Naive B cell (primary cell): ENCODE measurements around the gene ARHGAP19. TPM values are rescaled to one million over a fixed set of nuclear protein-coding genes. Genes with fewer than 3 reads are reported as not detected.

Source experiments
- ATAC-seq, 2 donors: fragments of 150-1000 bp; cut with Tn5 transposase; 2 replicates each; pipeline ENCODE4 v1.10.0; 2021; ENCODE audit warnings: low read depth in 2 of 2, mild to moderate bottlenecking in 2 of 2, moderate library complexity in 2 of 2
- DNase-seq: peaks from one replicate; pipeline ENCODE4 v3.0.0; 2022
- H3K27ac Mint-ChIP-seq, 6 donors: one replicate each; pipeline ENCODE4 v1.8.0; 2020 to 2022; ENCODE audit warnings: mild to moderate bottlenecking in 6 of 6, mixed read lengths in 6 of 6, moderate library complexity in 5 of 6, inconsistent platforms in 2 of 6
- H3K27me3 Mint-ChIP-seq, 3 donors: one replicate each; pipeline ENCODE4 v1.8.0; 2021 to 2022; ENCODE audit warnings: mixed read lengths in 3 of 3, mild to moderate bottlenecking in 1 of 3
- H3K36me3 Mint-ChIP-seq, 2 donors: one replicate each; pipeline ENCODE4 v1.8.0; 2020 to 2022; ENCODE audit warnings: mixed read lengths in 2 of 2, inconsistent platforms in 1 of 2, mild to moderate bottlenecking in 1 of 2
- H3K4me1 Mint-ChIP-seq, 3 donors: one replicate each; pipeline ENCODE4 v1.8.0; 2020 to 2022; ENCODE audit warnings: mixed read lengths in 3 of 3, inconsistent platforms in 1 of 3, mild to moderate bottlenecking in 1 of 3, moderate library complexity in 1 of 3
- H3K4me3 Mint-ChIP-seq, 8 donors: one replicate each; pipeline ENCODE4 v1.8.0; 2020 to 2022; ENCODE audit warnings: mild to moderate bottlenecking in 8 of 8, mixed read lengths in 8 of 8, moderate library complexity in 8 of 8, inconsistent platforms in 2 of 8
- H3K9me3 Mint-ChIP-seq, 7 donors: one replicate each; pipeline ENCODE4 v1.8.0; 2020 to 2022; ENCODE audit warnings: mixed read lengths in 7 of 7, mild to moderate bottlenecking in 5 of 7, inconsistent platforms in 2 of 7, moderate library complexity in 1 of 7
- polyA plus RNA-seq, 6 donors: library from polyadenylated mRNA; unstranded; fragments of 300-500 nt; fragmentation: Illumina TruSeq; gene quantifications; one replicate each; pipeline ENCODE4 v1.2.3, GENCODE V29; 2021; ENCODE audit warnings: low read depth in 6 of 6

The ARHGAP19 gene
- polyA plus RNA-seq, 6 donors from 2014 or later, result 6.2 to 19.3 (median 9.4) TPM

GRCh38 chr10:97200616-97201015 is 91.8 kb downstream of the ARHGAP19 start:
- Mint-ChIP-seq H3K27me3 (peaks cover 17 to 41% (median 33%) of the 10 kb centered on the region in 3 donors), H3K36me3 (peaks cover 0 to 5% of the 10 kb centered on the region in 2 donors), H3K27ac (peak overlapping the region in 2 of 6 donors; percentile 36 to 66), H3K9me3 (peaks cover 0 to 3% (median 0%) of the 10 kb centered on the region in 7 donors), H3K4me3 (peak overlapping the region in 7 of 8 donors; percentile 32 to 79 (median 57)), H3K4me1 (peaks cover 19 to 50% (median 44%) of the 10 kb centered on the region in 3 donors)
- ATAC-seq (peak; percentile 69 to 70), DNase-seq (peak; percentile 45)

DNA sequence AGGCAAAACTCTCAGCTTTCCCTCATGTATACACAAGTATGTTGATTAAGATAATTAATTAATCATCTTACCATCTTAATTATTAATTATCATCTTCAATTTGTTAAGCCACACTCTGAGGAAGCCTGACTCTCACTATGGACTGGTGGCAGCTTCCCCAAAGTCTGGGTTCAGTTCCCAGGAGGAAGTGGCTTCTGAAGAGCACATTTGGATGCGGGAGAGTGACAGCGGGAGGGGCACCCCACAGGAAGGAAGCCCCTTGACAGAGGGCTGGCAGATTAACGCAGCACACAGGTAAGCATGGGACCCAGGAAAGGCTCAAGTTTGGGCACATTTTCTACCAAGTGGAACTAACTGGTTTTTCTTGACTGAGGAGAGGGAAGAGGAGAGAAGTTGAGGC is 93.3 kb downstream of the ARHGAP19 start:
- ATAC-seq (no peak), DNase-seq (no peak)
- Mint-ChIP-seq H3K4me1 (peaks cover 20 to 53% (median 45%) of the 10 kb centered on the region in 3 donors), H3K9me3 (peaks cover 0 to 3% (median 0%) of the 10 kb centered on the region in 7 donors), H3K36me3 (peaks cover 0 to 5% of the 10 kb centered on the region in 2 donors), H3K27ac (peak overlapping the region in 3 of 6 donors; percentile 60 to 73 (median 61)), H3K27me3 (peaks cover 14 to 41% (median 34%) of the 10 kb centered on the region in 3 donors), H3K4me3 (peak overlapping the region in 6 of 8 donors; percentile 38 to 85 (median 53))

DNA sequence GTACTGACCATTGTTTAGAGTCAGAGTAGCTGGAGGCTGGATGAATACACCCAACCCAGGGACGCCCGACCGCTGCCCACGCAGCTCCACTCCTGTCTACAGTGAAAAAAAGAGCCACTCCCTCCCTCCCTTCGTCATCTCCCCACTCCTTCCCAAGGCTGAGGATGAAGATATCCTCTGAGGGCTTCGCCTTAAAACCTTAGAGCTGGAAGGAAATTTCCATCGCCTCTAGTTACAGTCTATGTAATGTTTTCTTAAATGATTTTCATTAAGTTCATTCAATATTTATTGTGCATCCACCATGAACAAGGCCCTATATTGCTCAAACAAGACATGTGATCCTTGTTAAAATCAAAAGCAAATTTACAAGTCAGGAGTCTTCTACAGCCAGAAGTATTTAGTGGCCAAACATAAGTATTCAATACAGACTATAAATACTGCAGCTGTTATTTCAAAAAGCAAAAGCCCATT is 95.4 kb downstream of the ARHGAP19 start:
- no peak overlapping the region for H3K27ac Mint-ChIP-seq

DNA sequence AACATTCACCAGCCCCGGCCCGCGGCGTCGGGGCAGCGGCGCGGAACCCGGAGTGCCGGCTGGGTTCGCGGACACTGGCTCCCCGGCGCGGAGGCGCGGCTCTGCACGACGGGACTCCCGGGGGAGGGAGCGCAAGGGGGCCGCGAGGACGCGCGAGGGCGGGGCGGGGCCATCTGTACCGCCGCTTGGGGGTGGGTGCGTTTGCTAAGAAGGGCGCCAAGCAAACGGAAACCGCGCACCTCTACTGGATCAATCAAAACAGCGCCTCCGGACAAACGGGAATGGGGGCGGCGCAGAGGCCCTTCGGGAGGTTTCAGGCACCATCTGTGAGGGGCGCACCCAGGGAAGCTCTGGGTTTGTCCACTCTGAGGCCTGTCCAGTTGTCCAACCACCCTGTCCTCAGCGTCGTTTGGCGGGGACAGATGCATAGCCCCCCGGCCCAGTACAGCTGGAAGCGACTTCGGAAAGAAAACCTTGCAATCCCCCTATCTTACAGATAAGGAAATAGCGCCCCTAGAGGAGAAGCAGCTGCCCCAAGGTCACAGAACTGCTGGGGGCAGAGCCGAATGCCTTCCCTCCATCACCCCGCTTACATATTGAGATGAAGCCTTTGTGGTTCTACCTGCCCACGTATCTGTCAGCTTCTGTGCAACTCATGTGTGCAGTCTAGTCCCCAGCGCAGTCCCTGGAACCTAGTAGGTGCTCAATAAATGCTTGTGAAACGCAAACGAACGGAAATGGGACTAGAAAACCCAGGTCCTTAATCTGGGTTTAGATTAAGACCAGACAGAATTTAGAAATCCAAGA is 96.0 kb downstream of the ARHGAP19 start:
- peak; percentile 62 for DNase-seq
- Mint-ChIP-seq H3K27me3 (peaks cover 28 to 49% (median 44%) of the 10 kb centered on the region in 3 donors), H3K27ac (peak overlapping the region in 1 of 6 donors; percentile 54), H3K4me3 (peak overlapping the region; percentile 75 to 92 (median 87)), H3K9me3 (peaks cover 0 to 4% (median 0%) of the 10 kb centered on the region in 7 donors), H3K4me1 (peaks cover 20 to 37% (median 34%) of the 10 kb centered on the region in 3 donors), H3K36me3 (no peaks in the 10 kb centered on the region)
- ATAC-seq, result peak; percentile 70 to 76

More for the DNA sequence above, 95.4 kb downstream of the ARHGAP19 start:
- no peaks in the 10 kb centered on the region for H3K36me3 Mint-ChIP-seq
- peaks cover 24 to 47% (median 42%) of the 10 kb centered on the region in 3 donors for H3K27me3 Mint-ChIP-seq
- peaks cover 0 to 4% (median 0%) of the 10 kb centered on the region in 7 donors for H3K9me3 Mint-ChIP-seq
- ATAC-seq, result no peak
- no peak for DNase-seq
- H3K4me3 Mint-ChIP-seq, result peak overlapping the region in 4 of 8 donors; percentile 11 to 92 (median 82)
- H3K4me1 Mint-ChIP-seq, result peaks cover 20 to 42% (median 34%) of the 10 kb centered on the region in 3 donors

DNA sequence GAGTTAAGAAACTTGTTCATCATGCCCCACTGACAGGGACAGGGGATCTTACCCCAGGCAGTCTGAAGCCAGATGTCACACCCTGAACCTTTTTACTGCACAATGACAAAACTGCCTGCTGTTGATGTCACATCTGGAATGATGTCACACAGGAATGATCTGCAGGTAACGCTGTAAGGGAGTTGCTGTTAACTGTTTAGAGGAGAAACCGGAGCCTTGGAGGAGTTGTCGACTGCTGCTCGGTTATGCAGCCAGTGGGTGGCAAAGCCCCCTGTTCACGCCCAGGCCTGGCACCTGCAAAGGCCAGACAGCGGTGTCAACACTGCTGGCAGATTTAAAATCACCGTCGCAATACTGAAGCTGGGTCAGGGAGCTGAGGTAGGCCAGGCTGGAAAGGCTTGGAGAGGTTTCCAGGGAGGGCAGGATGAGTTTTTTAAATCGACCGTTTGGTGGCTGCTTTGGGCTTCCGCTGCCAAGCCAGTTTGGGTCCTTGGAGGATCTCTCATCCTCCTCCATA is 96.7 kb downstream of the ARHGAP19 start:
- Mint-ChIP-seq H3K27ac (peak overlapping the region in 2 of 6 donors; percentile 1 to 56), H3K4me1 (peaks cover 16 to 31% (median 29%) of the 10 kb centered on the region in 3 donors), H3K36me3 (no peaks in the 10 kb centered on the region), H3K9me3 (peaks cover 0 to 4% (median 0%) of the 10 kb centered on the region in 7 donors), H3K4me3 (peak overlapping the region; percentile 75 to 92 (median 87)), H3K27me3 (peaks cover 35 to 52% (median 46%) of the 10 kb centered on the region in 3 donors)
- DNase-seq (no peak), ATAC-seq (no peak)

- Mint-ChIP-seq H3K9me3 (peaks cover 0 to 3% (median 0%) of the 10 kb centered on the region in 7 donors), H3K36me3 (no peaks in the 10 kb centered on the region), H3K4me1 (peaks cover 9 to 12% (median 11%) of the 10 kb centered on the region in 3 donors), H3K4me3 (peak overlapping the region in 1 of 8 donors; percentile 10), H3K27me3 (peaks cover 52 to 68% (median 63%) of the 10 kb centered on the region in 3 donors), H3K27ac (no peak overlapping the region)
- no peak for ATAC-seq
- DNase-seq, result no peak
Observed at GRCh38 chr10:97192952-97193435, 99.4 kb downstream of the ARHGAP19 start.

DNA sequence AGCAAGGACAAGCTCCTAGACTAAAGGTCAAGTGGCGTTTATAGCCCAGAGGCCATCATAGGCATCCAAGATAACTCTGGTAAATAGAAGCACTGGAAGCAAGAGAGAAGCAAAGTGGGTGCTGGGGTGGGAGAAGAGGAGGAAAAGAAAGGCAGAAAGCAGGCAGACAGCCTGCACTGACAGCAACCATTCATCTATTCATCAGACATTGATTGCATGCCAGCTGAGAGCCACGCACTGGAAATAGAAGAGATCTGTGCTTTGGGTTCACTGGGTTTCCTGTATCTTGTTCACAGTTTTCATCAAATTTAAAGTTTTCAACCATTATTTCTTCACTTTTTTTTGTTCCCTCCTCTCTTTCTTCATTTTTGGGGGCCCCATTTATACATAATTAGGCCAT is 102.0 kb downstream of the ARHGAP19 start:
- Mint-ChIP-seq H3K4me3 (no peak overlapping the region), H3K27me3 (peaks cover 63 to 78% (median 69%) of the 10 kb centered on the region in 3 donors), H3K27ac (no peak overlapping the region), H3K4me1 (peaks cover 4 to 8% (median 7%) of the 10 kb centered on the region in 3 donors), H3K36me3 (no peaks in the 10 kb centered on the region), H3K9me3 (peaks cover 0 to 3% (median 0%) of the 10 kb centered on the region in 7 donors)
- ATAC-seq (no peak), DNase-seq (no peak)

DNA sequence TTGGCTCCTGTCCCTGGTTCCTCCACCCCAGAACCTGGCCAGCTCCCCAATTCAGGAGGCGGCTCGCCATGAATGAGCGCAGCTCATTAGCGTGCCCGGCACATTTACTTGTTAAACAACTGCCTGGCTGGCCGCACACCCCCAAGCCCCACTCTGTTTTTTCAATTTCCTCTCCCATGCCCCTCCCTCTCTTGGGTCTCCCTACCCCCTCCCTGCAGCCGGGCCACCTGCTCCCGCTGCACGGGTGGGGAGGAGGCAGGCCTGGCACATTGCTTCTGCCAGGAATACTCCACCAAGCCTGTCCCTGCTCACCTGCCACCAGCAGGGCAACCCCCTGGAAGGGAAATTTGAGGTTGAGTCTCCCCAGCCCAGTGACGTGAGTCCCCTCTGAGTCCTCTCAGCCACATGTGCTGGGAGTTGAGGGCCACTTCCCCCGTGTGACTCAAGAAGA is 104.2 kb downstream of the ARHGAP19 start:
- Mint-ChIP-seq H3K4me1 (peaks cover 12 to 16% (median 14%) of the 10 kb centered on the region in 3 donors), H3K4me3 (no peak overlapping the region), H3K9me3 (peaks cover 0 to 3% (median 1%) of the 10 kb centered on the region in 7 donors), H3K27ac (no peak overlapping the region), H3K36me3 (peaks cover 0 to 8% of the 10 kb centered on the region in 2 donors), H3K27me3 (peaks cover 68 to 83% (median 83%) of the 10 kb centered on the region in 3 donors)
- DNase-seq (no peak), ATAC-seq (no peak)

DNA sequence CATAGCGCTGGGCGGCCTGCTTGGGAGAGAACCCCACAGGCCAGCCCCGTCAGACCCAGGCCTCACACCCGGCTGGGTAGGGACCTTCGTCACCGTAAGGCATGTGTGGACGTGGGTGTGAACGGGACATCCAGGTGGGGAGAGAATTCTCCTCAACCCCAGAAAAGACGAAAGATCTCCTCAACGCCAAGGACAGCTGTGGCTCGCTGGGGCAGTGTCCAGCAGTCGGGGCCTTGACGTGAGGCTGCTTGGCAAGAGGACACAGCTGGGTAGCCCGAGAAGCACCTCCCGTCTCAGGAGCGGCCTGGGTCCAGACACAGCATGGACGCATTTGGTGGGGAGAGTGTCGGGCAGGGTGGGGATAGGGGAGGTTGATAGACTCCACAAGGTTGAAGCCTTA is 105.5 kb downstream of the ARHGAP19 start:
- DNase-seq, result no peak
- Mint-ChIP-seq H3K36me3 (peaks cover 0 to 8% of the 10 kb centered on the region in 2 donors), H3K4me1 (peaks cover 12 to 16% (median 14%) of the 10 kb centered on the region in 3 donors), H3K27me3 (peaks cover 64 to 83% (median 79%) of the 10 kb centered on the region in 3 donors), H3K4me3 (peak overlapping the region in 1 of 8 donors; percentile 20), H3K27ac (no peak overlapping the region), H3K9me3 (peaks cover 0 to 3% (median 0%) of the 10 kb centered on the region in 7 donors)
- ATAC-seq, result no peak

DNA sequence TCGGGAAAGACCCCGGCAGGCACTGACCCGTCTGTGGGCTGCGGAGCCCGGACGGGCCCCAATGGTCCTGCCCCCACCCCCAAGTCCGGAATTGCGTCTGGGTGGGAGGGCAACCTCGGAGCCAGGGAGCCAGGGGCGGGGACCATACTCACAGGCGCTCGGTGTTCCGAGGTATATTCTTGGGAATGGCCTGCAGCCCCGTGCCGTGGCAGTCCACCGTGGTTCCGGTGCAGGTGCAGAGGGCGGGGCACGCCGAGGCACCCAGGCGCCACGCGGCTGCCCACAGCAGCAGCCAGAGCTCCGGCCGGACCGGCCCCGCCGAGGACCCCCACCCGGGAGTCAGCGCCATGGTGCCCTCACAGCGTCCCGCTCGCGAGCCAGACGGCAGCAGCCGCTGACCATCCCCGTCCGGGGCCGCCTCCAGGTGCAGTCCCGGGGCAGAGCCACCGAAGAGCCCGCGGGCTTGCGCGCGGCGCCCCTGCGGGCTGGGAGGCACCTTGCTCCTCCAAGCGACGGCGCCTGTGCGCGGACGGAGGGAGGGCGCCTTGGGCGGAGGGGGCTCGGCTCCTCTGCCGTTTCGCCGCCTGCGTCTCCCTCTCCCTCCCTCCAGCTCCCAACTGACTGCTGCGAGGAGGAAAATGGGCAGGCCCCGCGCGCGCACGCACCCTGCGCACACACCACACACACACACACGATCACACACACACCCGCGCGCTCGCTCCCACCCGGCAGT is 106.9 kb downstream of the ARHGAP19 start, which contains the start of gene SLIT1:
Gene SLIT1, minus strand, starts transcription at position 634 of the 733 bp plus-strand sequence. Its CDS starts 285 bp downstream, at position 349.
- Mint-ChIP-seq H3K4me1 (peaks cover 12 to 16% (median 14%) of the 10 kb centered on the region in 3 donors), H3K27ac (peak within 1 kb of the TSS in 1 of 6 donors; percentile 92), H3K9me3 (peaks cover 0 to 2% (median 0%) of the 10 kb centered on the region in 7 donors), H3K4me3 (peak within 1 kb of the TSS in 6 of 8 donors; percentile 63 to 79 (median 68)), H3K27me3 (peaks cover 55 to 84% (median 78%) of the 10 kb centered on the region in 3 donors), H3K36me3 (peaks cover 0 to 8% of the 10 kb centered on the region in 2 donors)
- ATAC-seq (peak in 1 of 2 donors; percentile 25), DNase-seq (no peak)

DNA sequence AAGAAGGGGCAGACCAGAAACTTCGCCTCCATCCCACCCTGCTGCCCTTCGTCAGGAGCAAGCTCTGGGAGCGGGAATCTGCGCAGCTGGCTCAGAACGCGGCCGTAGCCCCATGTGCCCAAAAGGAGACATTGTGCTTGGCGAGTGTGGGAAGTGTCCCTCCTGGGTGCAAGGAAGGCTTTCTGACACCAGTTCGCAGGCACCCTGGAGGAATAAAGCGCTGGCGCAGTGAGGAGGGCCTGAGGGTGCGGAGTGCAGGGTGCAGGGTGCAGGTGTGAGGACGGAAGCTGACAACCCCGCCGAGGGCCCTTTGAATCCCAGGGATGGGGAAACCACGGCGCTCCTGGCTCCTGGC is 107.5 kb downstream of the ARHGAP19 start:
- no peak for ATAC-seq
- H3K36me3 Mint-ChIP-seq, result peaks cover 0 to 8% of the 10 kb centered on the region in 2 donors
- H3K4me3 Mint-ChIP-seq, result peak overlapping the region in 6 of 8 donors; percentile 29 to 79 (median 60)
- H3K9me3 Mint-ChIP-seq, result peaks cover 0 to 2% (median 0%) of the 10 kb centered on the region in 7 donors
- no peak overlapping the region for H3K27ac Mint-ChIP-seq
- no peak for DNase-seq
- peaks cover 12 to 16% (median 14%) of the 10 kb centered on the region in 3 donors for H3K4me1 Mint-ChIP-seq
- H3K27me3 Mint-ChIP-seq, result peaks cover 54 to 88% (median 81%) of the 10 kb centered on the region in 3 donors

DNA sequence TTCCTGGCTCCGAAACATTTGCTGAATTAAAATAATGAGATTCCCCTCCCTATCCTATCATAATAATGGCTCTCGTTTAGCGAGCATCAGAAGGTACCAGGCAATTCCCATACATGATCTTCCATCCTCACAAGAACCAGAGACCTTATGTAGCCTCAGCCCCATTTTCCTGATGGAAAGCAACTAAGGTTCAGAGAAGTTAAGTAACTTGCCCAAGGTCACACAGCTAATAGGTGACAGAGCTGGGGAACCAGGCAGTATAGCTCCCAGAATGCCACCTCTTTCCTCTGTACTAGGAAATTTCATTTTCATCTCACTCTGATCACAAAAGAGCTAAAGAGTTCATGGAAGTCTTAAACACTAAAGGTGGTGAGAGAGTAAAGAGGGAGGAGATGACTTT is 109.1 kb downstream of the ARHGAP19 start:
- Mint-ChIP-seq H3K36me3 (peaks cover 0 to 8% of the 10 kb centered on the region in 2 donors), H3K4me1 (peaks cover 12 to 16% (median 14%) of the 10 kb centered on the region in 3 donors), H3K27ac (no peak overlapping the region), H3K9me3 (peaks cover 0 to 2% (median 0%) of the 10 kb centered on the region in 7 donors), H3K4me3 (no peak overlapping the region), H3K27me3 (peaks cover 44 to 78% (median 65%) of the 10 kb centered on the region in 3 donors)
- ATAC-seq (no peak), DNase-seq (no peak)
